Cardiac muscle cell (in vitro differentiated cells and primary cell): ENCODE results near the gene GNA12. TPM values are rescaled to one million over a fixed set of nuclear protein-coding genes. Genes with fewer than 3 reads are reported as not detected.
"Not testable (repeated sequence)": the region's sequence is repeated elsewhere in the genome, so short reads cannot be mapped to it uniquely, and the experiment has no call there.

Experiments used
- DNase-seq, 2 donors: peaks; one replicate each; pipeline versions ENCODE4 v3.0.0 to v3.0.0-alpha.2; 2010 to 2017; ENCODE audit warnings: low read depth in 1 of 2, low spot score in 1 of 2
- H3K27ac ChIP-seq: fragments of 200-600 bp; sonication (generic); 2 replicates; pipeline ENCODE4 v1.5.1; 2016
- H3K27me3 ChIP-seq: fragments of 200-600 bp; sonication (generic); 2 replicates; pipeline ENCODE4 v1.6.0; 2016; ENCODE audit warnings: control low read depth
- H3K36me3 ChIP-seq: fragments of 200-600 bp; sonication (generic); 2 replicates; pipeline ENCODE4 v1.5.1; 2016; ENCODE audit warnings: control low read depth
- H3K4me1 ChIP-seq: fragments of 200-600 bp; sonication (generic); 2 replicates; pipeline ENCODE4 v1.8.1; 2017; ENCODE audit warnings: low read depth, mild to moderate bottlenecking, mixed run types
- H3K4me3 ChIP-seq: fragments of 200-600 bp; sonication (generic); 2 replicates; pipeline ENCODE4 v1.5.1; 2016; ENCODE audit warnings: mild to moderate bottlenecking
- H3K9me3 ChIP-seq: fragments of 200-600 bp; sonication (generic); 2 replicates; pipeline ENCODE4 v1.5.1; 2017; ENCODE audit warnings: low read depth, mild to moderate bottlenecking, control low read depth
- CTCF ChIP-seq: IDR thresholded peaks from 2 replicates; pipeline ENCODE4 v1.5.1; 2012; ENCODE audit warnings: low read depth, mild to moderate bottlenecking, low read length
- polyA plus RNA-seq: library from polyadenylated mRNA; unstranded; fragments of >200 nt; fragmentation: Nextera tagmentation; extraction: Ambion mirVana; gene quantifications from 2 replicates; pipeline ENCODE4 v1.2.1, GENCODE V29; 2016
- total RNA-seq: library from RNA; depleted of rRNA; stranded (reverse); fragments of >200 nt; gene quantifications from 2 replicates; pipeline ENCODE4 v1.2.3, GENCODE V29; 2016

GNA12 gene
- total and polyA plus RNA-seq, 2 experiments from 2014 or later, result 54.4 to 59.1 TPM

- Histone ChIP-seq H3K4me1 (no peaks in the 10 kb centered on the region), H3K27ac (no peak overlapping the region), H3K36me3 (no peaks in the 10 kb centered on the region), H3K27me3 (no peaks in the 10 kb centered on the region), H3K4me3 (no peak overlapping the region), H3K9me3 (no peaks in the 10 kb centered on the region)
- DNase-seq, result no peak
- no peak for TF ChIP-seq CTCF
Measured at GRCh38 chr7:2701424-2701823, 142.7 kb downstream of the GNA12 start.

GRCh38 chr7:2700141-2700850 is 143.8 kb downstream of the GNA12 start:
- no peak for DNase-seq
- Histone ChIP-seq H3K36me3 (no peaks in the 10 kb centered on the region), H3K9me3 (no peaks in the 10 kb centered on the region), H3K4me3 (no peak overlapping the region), H3K27me3 (no peaks in the 10 kb centered on the region), H3K27ac (no peak overlapping the region), H3K4me1 (no peaks in the 10 kb centered on the region)
- TF ChIP-seq CTCF, result no peak

- TF ChIP-seq CTCF, result no peak
- Histone ChIP-seq H3K27ac (no peak overlapping the region), H3K4me3 (no peak overlapping the region), H3K4me1 (no peaks in the 10 kb centered on the region), H3K27me3 (no peaks in the 10 kb centered on the region), H3K9me3 (no peaks in the 10 kb centered on the region), H3K36me3 (no peaks in the 10 kb centered on the region)
- no peak for DNase-seq
Measured at GRCh38 chr7:2699289-2699620, 144.9 kb downstream of the GNA12 start.

- Histone ChIP-seq H3K9me3 (no peaks in the 10 kb centered on the region), H3K27me3 (no peaks in the 10 kb centered on the region), H3K27ac (no peak overlapping the region), H3K4me3 (no peak overlapping the region), H3K4me1 (no peaks in the 10 kb centered on the region), H3K36me3 (no peaks in the 10 kb centered on the region)
- no peak for TF ChIP-seq CTCF
- DNase-seq, result no peak
Measured at GRCh38 chr7:2698581-2699288, 145.4 kb downstream of the GNA12 start.

- H3K36me3 ChIP-seq, DNase-seq, H3K9me3 ChIP-seq, H3K27ac ChIP-seq, H3K4me3 ChIP-seq, H3K4me1 ChIP-seq: not testable (repeated sequence)
- peaks cover 15% of the 10 kb centered on the region for H3K27me3 ChIP-seq
Measured at GRCh38 chr7:2694122-2694436, 150.0 kb downstream of the GNA12 start.

GRCh38 chr7:2693420-2694121 is 150.5 kb downstream of the GNA12 start:
- H3K27me3 ChIP-seq, result peaks cover 20% of the 10 kb centered on the region
- H3K4me1 ChIP-seq, H3K9me3 ChIP-seq, H3K4me3 ChIP-seq, DNase-seq, H3K27ac ChIP-seq, H3K36me3 ChIP-seq: not testable (repeated sequence)
